OCI-LY7 (cell line): ENCODE results near the gene FRAS1.

Source experiments
- EZH2phosphoT487 ChIP-seq: fragments of 200-600 bp; sonication (generic); IDR thresholded peaks from 2 replicates; pipeline ENCODE4 v1.6.1; 2018; ENCODE audit warnings: low read depth, borderline replicate concordance, mild to moderate bottlenecking, mixed run types, antibody characterized with exemption, low read length, moderate library complexity, mixed read lengths
- TF ChIP-seq, protein P1 (sequence below): fragments of 200-600 bp; sonication (generic); conservative IDR thresholded peaks from 2 replicates; pipeline ENCODE4 v1.5.1; 2014; ENCODE audit warnings: mild to moderate bottlenecking, antibody characterized with exemption, low read length, moderate library complexity, mixed read lengths

- TF ChIP-seq, protein P1, sequence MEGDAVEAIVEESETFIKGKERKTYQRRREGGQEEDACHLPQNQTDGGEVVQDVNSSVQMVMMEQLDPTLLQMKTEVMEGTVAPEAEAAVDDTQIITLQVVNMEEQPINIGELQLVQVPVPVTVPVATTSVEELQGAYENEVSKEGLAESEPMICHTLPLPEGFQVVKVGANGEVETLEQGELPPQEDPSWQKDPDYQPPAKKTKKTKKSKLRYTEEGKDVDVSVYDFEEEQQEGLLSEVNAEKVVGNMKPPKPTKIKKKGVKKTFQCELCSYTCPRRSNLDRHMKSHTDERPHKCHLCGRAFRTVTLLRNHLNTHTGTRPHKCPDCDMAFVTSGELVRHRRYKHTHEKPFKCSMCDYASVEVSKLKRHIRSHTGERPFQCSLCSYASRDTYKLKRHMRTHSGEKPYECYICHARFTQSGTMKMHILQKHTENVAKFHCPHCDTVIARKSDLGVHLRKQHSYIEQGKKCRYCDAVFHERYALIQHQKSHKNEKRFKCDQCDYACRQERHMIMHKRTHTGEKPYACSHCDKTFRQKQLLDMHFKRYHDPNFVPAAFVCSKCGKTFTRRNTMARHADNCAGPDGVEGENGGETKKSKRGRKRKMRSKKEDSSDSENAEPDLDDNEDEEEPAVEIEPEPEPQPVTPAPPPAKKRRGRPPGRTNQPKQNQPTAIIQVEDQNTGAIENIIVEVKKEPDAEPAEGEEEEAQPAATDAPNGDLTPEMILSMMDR: no peak
- no peak for TF ChIP-seq EZH2phosphoT487
Measured at GRCh38 chr4:78184584-78184983, 127.5 kb downstream of the FRAS1 start.
